GF-D8 (cell line): Measurements from ENCODE around the gene NDUFAF3.

Experiments used
- DNase-seq: peaks from one replicate; lab custom pipeline; 2025; lab: John Stamatoyannopoulos, UW

Gene NDUFAF3

DNA sequence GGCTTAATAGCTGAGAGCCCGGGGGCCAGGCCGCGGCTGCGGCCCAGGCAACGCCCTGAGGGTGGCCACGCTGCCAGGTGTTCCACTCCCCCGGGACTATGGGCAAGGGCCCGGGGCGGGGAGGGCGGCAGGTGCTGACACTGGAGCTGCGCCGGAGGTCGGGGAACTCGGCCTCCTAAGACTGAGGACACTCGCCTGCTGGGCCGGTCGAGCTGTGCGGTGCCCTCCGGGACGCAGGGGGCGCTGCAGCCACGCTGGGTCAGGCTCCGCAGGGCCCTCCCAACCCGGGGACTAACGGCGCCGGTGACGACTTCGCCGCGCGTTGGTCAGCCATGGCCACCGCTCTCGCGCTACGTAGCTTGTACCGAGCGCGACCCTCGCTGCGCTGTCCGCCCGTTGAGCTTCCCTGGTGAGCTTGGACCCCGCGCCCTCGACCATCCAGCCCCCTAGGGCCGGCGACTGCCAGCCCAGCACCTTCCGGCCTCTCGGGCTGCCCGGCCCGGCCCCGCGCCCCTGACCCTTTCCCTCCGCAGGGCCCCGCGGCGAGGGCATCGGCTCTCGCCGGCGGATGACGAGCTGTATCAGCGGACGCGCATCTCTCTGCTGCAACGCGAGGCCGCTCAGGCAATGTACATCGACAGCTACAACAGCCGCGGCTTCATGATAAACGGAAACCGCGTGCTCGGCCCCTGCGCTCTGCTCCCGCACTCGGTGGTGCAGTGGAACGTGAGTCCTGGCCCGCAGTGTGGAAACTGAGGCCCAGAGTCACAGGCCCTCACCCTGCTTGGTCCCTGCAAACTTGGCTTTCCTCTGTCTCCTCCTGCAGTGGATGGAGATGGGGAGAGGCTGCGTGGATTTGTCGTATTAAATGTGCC is at the start of gene NDUFAF3:
Gene NDUFAF3, plus strand, starts transcription at position 309 of the 875 bp plus-strand sequence. Its CDS starts 24 bp downstream, at position 333.
- peak; percentile 80 for DNase-seq

- no peak for DNase-seq
These were observed 47.7 kb upstream of the NDUFAF3 start for GRCh38 chr3:48974076-48974864.

- no peak for DNase-seq
These were observed 42.5 kb upstream of the NDUFAF3 start for GRCh38 chr3:48979451-48979850.

GRCh38 chr3:48980295-48980694 is 41.6 kb upstream of the NDUFAF3 start:
- no peak for DNase-seq

DNA sequence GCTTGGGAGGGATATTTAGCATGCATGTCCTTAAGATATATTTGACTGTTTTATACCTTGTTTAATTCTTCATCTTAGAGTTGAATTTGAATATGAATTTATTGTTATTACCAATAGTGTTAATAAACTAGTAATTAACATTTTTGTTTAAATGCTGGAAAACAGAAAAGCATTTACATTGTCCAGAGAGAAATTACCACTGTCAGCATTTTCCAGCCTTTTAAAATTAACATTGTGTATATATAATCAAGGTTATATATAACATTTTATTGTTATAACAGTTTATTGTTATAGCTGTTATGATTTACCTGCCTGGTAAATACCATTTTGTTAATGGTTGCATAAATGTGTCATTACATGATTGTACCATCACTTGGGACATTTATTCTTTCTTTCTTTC is 39.9 kb upstream of the NDUFAF3 start:
- no peak for DNase-seq

GRCh38 chr3:48982686-48983085 is 39.2 kb upstream of the NDUFAF3 start:
- DNase-seq, result no peak

DNA sequence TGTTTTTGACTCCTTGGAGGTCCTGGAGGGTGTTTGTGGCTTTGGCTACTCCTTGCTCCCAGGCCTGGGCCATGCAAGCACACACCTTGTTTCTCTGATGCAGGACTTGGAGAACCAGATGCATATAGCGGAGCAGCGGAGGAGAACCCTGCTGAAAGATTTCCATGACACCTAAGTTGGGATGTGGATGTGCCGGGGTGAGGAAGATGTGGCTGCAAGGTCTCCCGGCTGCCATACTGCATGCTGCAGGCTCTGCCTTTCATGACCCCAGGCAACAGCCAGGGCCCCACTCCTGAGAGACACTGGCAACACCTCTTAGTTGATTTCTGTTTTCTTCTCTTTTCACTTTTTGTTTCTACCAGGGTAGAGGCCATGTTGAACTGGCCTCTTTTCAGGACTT is 38.8 kb upstream of the NDUFAF3 start:
- no peak for DNase-seq

DNA sequence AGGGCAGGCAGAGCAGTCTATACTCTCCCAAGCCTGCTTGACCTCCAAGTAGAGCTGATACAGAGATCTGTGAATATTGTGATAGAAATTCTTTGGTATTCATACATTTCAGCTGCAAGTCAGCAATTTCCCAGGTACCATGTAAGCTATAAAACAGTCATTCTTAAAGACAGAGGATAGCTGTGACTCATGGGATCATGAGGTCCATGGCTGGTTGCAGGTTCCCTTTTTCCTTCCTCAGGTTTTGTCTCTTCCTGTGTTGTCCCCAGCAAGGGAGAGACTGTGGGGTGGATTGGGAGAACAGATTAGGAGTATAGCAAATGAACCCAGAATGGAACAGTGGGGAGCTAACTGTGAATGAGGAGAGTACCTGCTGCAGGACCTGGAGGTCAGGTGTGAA is 37.3 kb upstream of the NDUFAF3 start:
- no peak for DNase-seq

- no peak for DNase-seq
These were observed 36.0 kb upstream of the NDUFAF3 start for GRCh38 chr3:48985831-48986376.

DNA sequence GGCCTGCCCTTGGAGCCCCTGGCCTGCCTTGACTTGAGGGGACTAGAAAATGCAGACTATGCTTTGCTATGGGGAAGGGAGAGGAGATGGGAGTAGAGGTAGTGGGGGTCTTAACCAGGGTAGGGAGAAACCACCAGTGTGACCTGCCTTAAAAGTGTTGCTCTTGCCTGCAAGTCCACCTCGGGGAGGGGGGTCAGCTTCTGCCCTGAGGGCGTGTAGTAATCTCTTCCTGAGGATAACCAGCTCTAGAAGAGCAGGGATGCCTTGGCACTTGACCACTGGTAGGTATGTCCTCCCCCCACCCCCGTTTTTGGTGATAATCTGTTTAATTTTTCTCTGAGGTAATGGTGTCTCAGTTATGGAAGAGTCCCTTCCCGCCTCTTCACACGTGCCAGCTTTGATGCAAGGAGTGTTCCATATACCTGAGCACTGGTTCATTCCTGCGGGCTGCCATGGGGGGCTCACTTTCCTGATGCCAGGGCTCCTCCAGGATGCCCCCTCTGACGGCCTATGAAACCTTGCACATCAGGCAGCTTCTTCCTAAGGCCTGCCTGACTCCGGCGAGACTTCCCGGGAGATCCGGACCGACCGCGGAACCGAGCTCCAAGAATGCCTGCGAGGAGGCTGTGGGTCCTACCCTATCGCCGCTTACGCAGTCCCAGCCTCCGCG is 32.7 kb upstream of the NDUFAF3 start:
- no peak for DNase-seq

GRCh38 chr3:48989796-48990635 is 31.9 kb upstream of the NDUFAF3 start, which contains the start of gene P4HTM:
P4HTM (plus strand) TSS chr3:48990241; CDS start chr3:48990257, 16 bp downstream.
- peak; percentile 65 for DNase-seq

GRCh38 chr3:48990636-48991469 is 31.1 kb upstream of the NDUFAF3 start:
- DNase-seq, result no peak

DNA sequence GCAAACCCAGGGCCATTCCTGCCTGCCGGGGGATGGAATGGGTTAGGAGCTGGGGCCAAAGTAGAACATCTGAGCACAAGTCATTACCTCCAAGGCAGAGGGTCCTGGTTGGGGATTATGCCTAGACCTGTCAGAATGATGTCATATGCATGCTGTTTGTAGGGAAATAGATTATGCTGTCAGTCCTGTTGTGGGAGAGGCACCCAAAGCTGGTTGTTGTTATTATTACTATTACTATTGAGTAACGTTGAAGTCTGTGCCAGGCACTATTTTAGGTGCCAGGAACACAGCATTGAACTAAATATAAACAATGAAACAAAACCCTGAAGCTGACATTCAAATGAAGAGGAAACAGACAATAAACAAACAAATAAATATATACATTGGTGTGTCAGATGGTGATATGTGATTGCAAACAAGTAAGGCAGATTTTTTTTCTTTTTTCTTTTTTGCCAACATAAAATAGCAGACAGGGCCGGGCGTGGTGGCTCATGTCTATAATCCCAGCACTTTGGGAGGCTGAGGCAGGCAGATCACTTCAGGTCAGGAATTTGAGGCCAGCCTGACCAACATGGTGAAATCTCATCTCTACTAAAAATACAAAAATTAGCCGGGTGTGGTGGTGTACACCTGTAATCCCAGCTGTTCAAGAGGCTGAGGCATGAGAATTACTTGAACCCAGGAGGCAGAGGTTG is 29.9 kb upstream of the NDUFAF3 start:
- DNase-seq, result no peak

GRCh38 chr3:48993834-48994233 is 28.1 kb upstream of the NDUFAF3 start:
- peak; percentile 7 for DNase-seq

- DNase-seq, result no peak
These were observed 25.3 kb upstream of the NDUFAF3 start for GRCh38 chr3:48996640-48997039.

DNA sequence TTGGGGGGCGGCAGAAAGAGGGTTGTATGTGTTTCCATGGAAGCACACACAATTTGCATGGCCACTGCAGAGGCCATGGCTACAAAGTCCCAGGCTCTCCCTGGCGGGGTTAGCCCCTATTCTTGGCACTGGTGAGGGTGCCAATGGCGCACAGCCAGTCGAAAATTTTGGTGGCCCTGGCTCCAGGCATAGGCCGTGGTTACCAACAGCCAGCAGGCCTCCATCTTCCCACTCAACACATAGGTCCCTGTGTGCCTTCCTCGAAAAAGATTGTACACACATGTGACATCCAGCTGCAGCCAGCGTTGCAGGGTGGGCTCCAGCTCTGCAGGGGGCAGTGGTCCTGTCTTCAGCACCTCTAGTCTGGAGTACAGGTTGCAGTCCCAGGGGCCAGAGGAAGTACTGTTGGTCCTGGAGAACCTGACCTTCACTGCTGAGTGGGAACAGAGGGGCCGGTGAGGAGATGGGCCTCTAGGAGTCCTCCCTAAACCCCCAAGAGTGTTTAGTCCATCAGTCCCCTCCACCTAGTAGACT is 24.8 kb upstream of the NDUFAF3 start:
- no peak for DNase-seq

DNA sequence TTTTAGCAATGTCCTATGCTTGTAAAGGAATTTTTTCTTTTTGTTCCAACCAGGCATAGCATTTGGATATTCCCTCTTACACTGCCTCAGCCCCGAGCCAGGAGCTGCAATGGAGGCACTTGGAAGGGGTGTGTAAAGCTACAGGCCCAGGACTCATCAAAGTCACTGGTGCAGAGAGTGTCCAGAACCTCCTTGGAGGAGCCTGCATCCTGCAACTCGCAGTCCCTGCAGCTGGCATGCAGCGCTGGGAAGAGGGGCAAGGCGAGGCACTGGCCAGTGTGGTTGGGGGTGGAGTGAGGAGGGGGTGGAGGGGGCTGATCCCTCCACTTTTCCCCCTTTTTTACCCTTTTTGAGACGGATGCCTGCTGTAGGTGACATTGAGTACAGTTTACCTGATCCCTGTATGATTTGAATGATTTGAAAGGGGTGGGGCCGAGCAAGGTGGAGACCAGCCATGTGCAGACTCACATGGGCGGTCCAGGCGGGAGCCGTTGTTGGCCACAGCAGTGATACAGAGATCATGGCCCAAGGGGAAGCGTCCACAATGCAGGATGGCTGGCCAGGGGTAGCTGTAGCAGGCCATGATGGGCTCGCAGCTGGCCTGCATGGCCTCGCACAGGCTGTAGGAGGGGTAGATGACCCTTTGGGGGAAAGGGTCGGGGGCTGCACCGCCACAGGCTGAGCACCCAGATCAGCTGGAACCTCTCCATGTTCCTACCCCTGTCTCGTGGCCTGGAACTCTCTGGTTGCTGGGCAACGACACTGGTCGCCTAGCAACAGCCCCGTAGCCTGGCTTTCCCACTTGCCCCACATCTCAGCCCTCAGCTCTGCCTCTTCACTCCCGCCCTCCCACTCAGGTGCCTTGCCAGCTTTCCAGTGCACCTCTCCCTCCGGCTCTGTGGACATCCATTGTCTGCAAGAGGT is 23.9 kb upstream of the NDUFAF3 start:
- no peak for DNase-seq
